RWPE2 (cell line): ENCODE data around the gene GJD3.
A peak's percentile ranks its signal among the peaks of the same experiment; 100 is the strongest.

Experiments
- ATAC-seq: fragments of 200-7000 bp; cut with Tn5 transposase; 3 replicates; pipeline ENCODE4 v1.9.1; 2021; ENCODE audit warnings: low read depth
- DNase-seq: peaks from one replicate; pipeline ENCODE4 v3.0.0-alpha.2; 2020; ENCODE audit warnings: low spot score
- H3K27ac ChIP-seq: fragments of 450-650 bp; 2 replicates; pipeline ENCODE4 v1.5.1; 2017; ENCODE audit warnings: mild to moderate bottlenecking; ENCODE audit not compliant: poor library complexity, severe bottlenecking
- H3K27me3 ChIP-seq: fragments of 250-450 bp; sonication (Bioruptor Pico); 2 replicates; pipeline ENCODE4 v1.5.1; 2021; ENCODE audit warnings: mild to moderate bottlenecking, moderate library complexity; ENCODE audit not compliant: insufficient read depth, poor library complexity, severe bottlenecking
- H3K36me3 ChIP-seq: fragments of 250-450 bp; sonication (Bioruptor Pico); 2 replicates; pipeline ENCODE4 v1.5.1; 2020; ENCODE audit warnings: low read depth, mild to moderate bottlenecking, moderate library complexity
- H3K4me1 ChIP-seq: fragments of 250-450 bp; sonication (Bioruptor Pico); 2 replicates; pipeline ENCODE4 v1.5.1; 2021; ENCODE audit warnings: mild to moderate bottlenecking, moderate library complexity; ENCODE audit not compliant: insufficient read depth, poor library complexity, severe bottlenecking
- H3K4me3 ChIP-seq: fragments of 250-450 bp; sonication (Bioruptor Pico); 2 replicates; pipeline ENCODE4 v1.5.1; 2021; ENCODE audit warnings: mild to moderate bottlenecking, moderate library complexity; ENCODE audit not compliant: severe bottlenecking
- H3K9me3 ChIP-seq: fragments of 250-450 bp; sonication (Bioruptor Pico); 2 replicates; pipeline ENCODE4 v1.5.1; 2021; ENCODE audit warnings: mild to moderate bottlenecking, moderate library complexity; ENCODE audit not compliant: severe bottlenecking
- TF ChIP-seq, protein P1 (sequence below): fragments of 450-650 bp; IDR thresholded peaks from one replicate; pipeline ENCODE4 v1.5.1; 2017; ENCODE audit warnings: mild to moderate bottlenecking, moderate library complexity; ENCODE audit not compliant: poor library complexity, severe bottlenecking

Gene GJD3

DNA sequence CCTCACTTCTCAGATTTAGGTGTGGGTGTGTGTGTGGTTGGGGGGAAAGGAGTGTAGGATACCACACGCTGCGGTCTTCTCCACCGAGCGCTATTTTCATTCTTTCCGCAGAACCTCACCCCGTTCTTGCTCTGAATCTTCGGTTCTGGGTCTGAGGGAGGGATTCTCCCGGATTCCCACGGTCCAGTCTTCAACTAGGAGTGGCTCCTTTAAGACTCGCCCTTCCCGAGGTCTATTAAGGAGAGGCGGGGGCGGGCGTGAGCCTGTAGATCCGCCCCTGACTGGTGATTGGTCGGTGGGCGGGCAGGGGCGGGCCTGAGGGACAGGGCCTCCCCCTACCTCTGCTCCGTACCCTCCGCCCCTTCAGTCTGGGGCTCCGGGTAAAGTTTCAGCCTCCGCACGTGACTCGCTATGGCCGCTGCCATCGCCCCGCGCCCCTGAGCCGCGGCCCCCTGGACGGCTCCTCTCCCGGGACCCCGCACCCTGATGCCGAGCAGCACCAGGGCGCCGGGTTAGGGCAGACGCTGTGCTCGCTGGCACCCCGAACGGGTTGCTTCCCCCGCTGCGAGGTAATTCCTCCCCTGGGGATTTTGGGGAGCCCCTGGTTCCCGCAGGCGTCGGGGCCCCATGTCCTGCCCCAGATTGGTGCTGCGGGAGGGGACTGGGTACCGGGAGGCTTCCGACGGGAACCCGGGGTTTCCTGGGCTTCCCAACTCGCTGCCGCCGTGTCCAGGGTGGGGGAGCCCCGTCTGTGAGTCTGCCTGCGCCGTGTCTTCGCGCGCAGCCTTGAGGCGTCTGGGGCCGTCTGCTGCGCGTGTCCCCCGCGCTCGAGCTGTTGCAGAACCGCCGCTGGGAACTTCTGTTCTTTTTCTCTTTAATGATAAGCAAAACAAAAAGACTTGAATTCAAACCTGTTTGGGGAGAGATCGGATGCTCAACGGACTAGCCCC lies 46.4 kb downstream of the GJD3 start:
- Histone ChIP-seq H3K4me1 (peaks cover 67% of the 10 kb centered on the region), H3K27ac (peak overlapping the region; percentile 97), H3K4me3 (peak overlapping the region; percentile 91), H3K9me3 (no peaks in the 10 kb centered on the region), H3K27me3 (no peaks in the 10 kb centered on the region), H3K36me3 (no peaks in the 10 kb centered on the region)
- DNase-seq (peak; percentile 94), ATAC-seq (peak; percentile 73)
- TF ChIP-seq, protein P1, sequence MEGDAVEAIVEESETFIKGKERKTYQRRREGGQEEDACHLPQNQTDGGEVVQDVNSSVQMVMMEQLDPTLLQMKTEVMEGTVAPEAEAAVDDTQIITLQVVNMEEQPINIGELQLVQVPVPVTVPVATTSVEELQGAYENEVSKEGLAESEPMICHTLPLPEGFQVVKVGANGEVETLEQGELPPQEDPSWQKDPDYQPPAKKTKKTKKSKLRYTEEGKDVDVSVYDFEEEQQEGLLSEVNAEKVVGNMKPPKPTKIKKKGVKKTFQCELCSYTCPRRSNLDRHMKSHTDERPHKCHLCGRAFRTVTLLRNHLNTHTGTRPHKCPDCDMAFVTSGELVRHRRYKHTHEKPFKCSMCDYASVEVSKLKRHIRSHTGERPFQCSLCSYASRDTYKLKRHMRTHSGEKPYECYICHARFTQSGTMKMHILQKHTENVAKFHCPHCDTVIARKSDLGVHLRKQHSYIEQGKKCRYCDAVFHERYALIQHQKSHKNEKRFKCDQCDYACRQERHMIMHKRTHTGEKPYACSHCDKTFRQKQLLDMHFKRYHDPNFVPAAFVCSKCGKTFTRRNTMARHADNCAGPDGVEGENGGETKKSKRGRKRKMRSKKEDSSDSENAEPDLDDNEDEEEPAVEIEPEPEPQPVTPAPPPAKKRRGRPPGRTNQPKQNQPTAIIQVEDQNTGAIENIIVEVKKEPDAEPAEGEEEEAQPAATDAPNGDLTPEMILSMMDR, result no peak

DNA sequence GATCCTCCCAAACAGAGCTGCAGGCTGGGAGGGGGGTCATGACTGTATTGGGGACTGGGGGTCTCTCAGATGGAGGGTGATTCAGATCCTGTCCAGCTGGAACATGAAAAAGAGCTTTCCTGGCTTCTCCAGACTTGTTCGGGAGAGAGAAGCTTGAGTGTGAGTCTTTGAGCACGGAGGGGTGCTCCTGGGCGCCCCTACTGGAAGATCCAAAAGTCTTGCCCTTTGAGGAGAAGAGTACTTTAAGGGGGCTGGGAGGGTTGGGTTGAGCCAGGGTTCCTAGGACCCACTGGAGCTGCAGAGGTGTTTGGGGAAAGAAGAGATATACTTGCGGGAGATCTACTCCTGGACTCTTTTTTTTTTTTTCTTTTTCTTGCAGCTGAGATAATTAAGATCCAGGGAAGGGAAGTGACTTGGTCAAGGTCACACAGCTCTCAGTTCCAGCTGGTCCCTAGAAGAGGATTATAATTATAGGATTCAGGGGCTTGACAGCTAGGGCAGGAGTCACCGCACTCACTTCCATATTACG lies 47.1 kb downstream of the GJD3 start:
- Histone ChIP-seq H3K9me3 (no peaks in the 10 kb centered on the region), H3K36me3 (no peaks in the 10 kb centered on the region), H3K4me3 (peak overlapping the region; percentile 91), H3K27ac (peak overlapping the region; percentile 97), H3K27me3 (no peaks in the 10 kb centered on the region), H3K4me1 (peaks cover 67% of the 10 kb centered on the region)
- DNase-seq (no peak), ATAC-seq (no peak)
- TF ChIP-seq, protein P1, result peak; percentile 81

DNA sequence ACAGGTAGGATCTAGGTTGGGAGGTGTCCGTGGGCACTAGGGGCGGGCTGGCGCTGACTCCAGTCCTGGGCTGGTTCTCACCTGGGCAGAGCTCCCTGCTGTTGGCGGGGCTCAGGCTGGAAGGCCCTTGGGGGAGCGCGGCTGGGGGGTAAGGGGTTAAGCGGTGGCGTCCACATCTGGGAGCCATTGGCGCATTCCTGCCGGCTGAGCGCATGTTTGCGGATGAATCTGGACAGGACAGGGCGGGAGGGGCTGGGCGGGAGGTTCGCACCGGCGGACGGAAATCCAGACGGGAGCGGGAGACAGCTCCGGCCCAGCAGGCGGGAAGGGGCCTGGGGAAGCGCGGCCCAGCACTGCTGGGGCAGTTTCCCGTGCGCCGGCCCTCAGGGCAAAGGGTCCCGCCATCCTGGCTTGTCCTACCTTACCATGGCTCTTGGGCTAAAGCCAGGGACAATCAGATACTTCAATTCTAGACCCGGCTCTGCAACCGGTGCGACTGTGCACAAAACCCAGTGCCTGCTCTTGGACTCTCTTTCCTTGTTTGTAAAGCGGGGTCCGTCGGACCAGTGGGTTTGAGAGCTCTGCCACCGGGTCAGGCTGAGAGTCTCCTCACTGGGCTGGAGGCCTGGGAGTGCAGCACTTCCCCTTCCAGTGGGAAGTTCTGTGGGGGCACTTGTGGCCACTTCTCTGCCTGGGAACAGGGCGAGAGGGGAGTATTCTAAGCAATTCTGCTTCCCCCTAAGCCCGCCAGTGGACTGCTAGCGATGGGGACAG lies 47.8 kb downstream of the GJD3 start:
- H3K9me3 ChIP-seq, result no peaks in the 10 kb centered on the region
- H3K4me3 ChIP-seq, result peak overlapping the region; percentile 91
- no peaks in the 10 kb centered on the region for H3K36me3 ChIP-seq
- H3K27me3 ChIP-seq, result no peaks in the 10 kb centered on the region
- ATAC-seq (peak; percentile 22), DNase-seq (peak; percentile 86)
- TF ChIP-seq, protein P1, result no peak
- peak overlapping the region; percentile 97 for H3K27ac ChIP-seq
- peaks cover 67% of the 10 kb centered on the region for H3K4me1 ChIP-seq

DNA sequence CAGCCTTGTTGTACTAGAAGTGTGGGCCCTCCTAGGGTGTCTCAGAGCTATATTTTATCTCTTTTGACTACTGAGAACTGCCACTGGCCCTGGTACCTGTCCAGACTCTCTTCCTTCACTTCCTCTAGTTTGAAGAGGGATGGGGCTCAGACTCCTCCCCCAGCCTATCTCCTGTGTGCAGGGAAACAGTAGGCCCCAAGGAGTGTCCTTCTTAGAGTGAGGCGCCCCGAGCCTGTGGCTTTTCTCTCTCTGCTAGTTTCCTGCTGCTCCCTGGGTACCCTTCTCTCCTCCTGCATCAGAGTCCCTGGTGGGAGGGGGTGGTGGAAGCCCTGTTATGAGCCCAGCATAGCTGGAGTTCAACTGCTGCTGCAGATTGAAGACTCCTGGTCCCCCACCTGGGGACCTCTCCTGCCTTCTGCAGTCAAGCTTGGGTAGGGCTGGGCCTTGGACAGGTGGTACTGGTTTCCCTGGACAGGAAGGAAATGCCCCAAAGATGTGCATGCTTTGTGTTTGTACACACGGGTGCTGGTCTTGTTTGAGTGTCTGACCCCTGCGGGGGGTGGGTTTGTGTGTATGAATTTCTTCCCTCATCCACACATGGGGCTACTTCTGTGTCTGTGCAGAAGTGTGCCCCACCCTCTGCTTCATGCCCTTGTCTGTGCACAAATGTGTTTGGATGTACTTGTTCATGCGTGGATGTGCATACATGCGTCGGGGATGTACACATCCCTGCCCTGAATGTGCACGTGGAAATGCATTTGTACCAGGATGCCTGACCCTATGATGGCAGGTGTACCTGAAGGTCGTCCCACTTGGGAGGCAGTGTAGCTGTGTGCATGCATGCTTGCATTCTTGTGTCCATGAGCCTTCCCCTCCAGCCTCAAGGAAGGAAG lies 48.6 kb downstream of the GJD3 start:
- H3K4me1 ChIP-seq, result peaks cover 69% of the 10 kb centered on the region
- H3K27me3 ChIP-seq, result no peaks in the 10 kb centered on the region
- H3K36me3 ChIP-seq, result no peaks in the 10 kb centered on the region
- TF ChIP-seq, protein P1, result no peak
- ATAC-seq, result no peak
- H3K27ac ChIP-seq, result peak overlapping the region; percentile 97
- no peak overlapping the region for H3K4me3 ChIP-seq
- no peaks in the 10 kb centered on the region for H3K9me3 ChIP-seq
- DNase-seq, result no peak
